ENCODE data around the gene GPR107. TPM values are rescaled to one million over a fixed set of nuclear protein-coding genes. Genes with fewer than 3 reads are reported as not detected.

The GPR107 gene
- total and polyA plus RNA-seq, 2 experiments from 2014 or later = 10.6 to 25.6 TPM

GRCh38 chr9:130138171-130138653, 84.5 kb downstream of the GPR107 start:
- peak overlapping the region; percentile 60 for H3K27ac ChIP-seq
- H3K9me2 ChIP-seq (replicated peaks; ENCODE audit: insufficient read depth) = no peaks in the 10 kb centered on the region
- WGBS (ENCODE audit: low lambda C conversion rate, missing lambda C conversion rate) = 52% methylated on average over 4 of the region's 10 CpGs
- no peaks in the 10 kb centered on the region for H3K36me3 ChIP-seq (replicated peaks; ENCODE audit: insufficient read depth, low read depth)
- no peaks in the 10 kb centered on the region for H3K9me3 ChIP-seq (ENCODE audit: low read depth)
- peak; percentile 78 for DNase-seq (ENCODE audit: low spot score)
- H3K27me3 ChIP-seq = no peaks in the 10 kb centered on the region
- H3K4me3 ChIP-seq = no peak overlapping the region
- no peaks in the 10 kb centered on the region for H3K79me2 ChIP-seq
- H2AFZ ChIP-seq = no peak overlapping the region
- H3K4me1 ChIP-seq (ENCODE audit: insufficient read depth) = peaks cover 12% of the 10 kb centered on the region
- no peaks in the 10 kb centered on the region for H4K20me1 ChIP-seq (ENCODE audit: insufficient read depth, poor library complexity, severe bottlenecking)
- no peak for TF ChIP-seq EZH2phosphoT487 (IDR thresholded peaks at IDR 0.05; ENCODE audit: low read depth, severe bottlenecking, unreplicated experiment)
- TF ChIP-seq EZH2 (IDR thresholded peaks at IDR 0.05; ENCODE audit: borderline replicate concordance) = no peak
- H3K4me2 ChIP-seq = peak overlapping the region; percentile 40

- Histone ChIP-seq H3K36me3 (replicated peaks; ENCODE audit: insufficient read depth, low read depth) (no peaks in the 10 kb centered on the region), H3K9me3 (ENCODE audit: low read depth) (no peaks in the 10 kb centered on the region), H3K27me3 (no peaks in the 10 kb centered on the region), H3K4me2 (peak overlapping the region; percentile 40), H3K79me2 (no peaks in the 10 kb centered on the region), H3K4me3 (no peak overlapping the region), H3K9me2 (replicated peaks; ENCODE audit: insufficient read depth) (no peaks in the 10 kb centered on the region), H3K27ac (peak overlapping the region; percentile 60), H4K20me1 (ENCODE audit: insufficient read depth, poor library complexity, severe bottlenecking) (no peaks in the 10 kb centered on the region), H2AFZ (no peak overlapping the region), H3K4me1 (ENCODE audit: insufficient read depth) (peaks cover 12% of the 10 kb centered on the region)
- 76% methylated on average over 6 of the region's 6 CpGs for WGBS (ENCODE audit: low lambda C conversion rate, missing lambda C conversion rate)
- TF ChIP-seq CTCF (IDR thresholded peaks at IDR 0.05; ENCODE audit: poor library complexity) (no peak), EZH2phosphoT487 (IDR thresholded peaks at IDR 0.05; ENCODE audit: low read depth, severe bottlenecking, unreplicated experiment) (no peak), EZH2 (IDR thresholded peaks at IDR 0.05; ENCODE audit: borderline replicate concordance) (no peak)
- peak; percentile 78 for DNase-seq (ENCODE audit: low spot score)
These were observed 85.1 kb downstream of the GPR107 start for GRCh38 chr9:130138791-130139190.

- Histone ChIP-seq H3K4me2 (no peak overlapping the region), H4K20me1 (ENCODE audit: insufficient read depth, poor library complexity, severe bottlenecking) (no peaks in the 10 kb centered on the region), H3K27me3 (no peaks in the 10 kb centered on the region), H3K4me3 (no peak overlapping the region), H3K9me3 (ENCODE audit: low read depth) (no peaks in the 10 kb centered on the region), H3K36me3 (replicated peaks; ENCODE audit: insufficient read depth, low read depth) (no peaks in the 10 kb centered on the region), H3K4me1 (ENCODE audit: insufficient read depth) (peaks cover 12% of the 10 kb centered on the region), H3K9me2 (replicated peaks; ENCODE audit: insufficient read depth) (no peaks in the 10 kb centered on the region), H3K79me2 (no peaks in the 10 kb centered on the region), H3K27ac (peak overlapping the region; percentile 60), H2AFZ (no peak overlapping the region)
- no peak for DNase-seq (ENCODE audit: low spot score)
- TF ChIP-seq CTCF (IDR thresholded peaks at IDR 0.05; ENCODE audit: poor library complexity) (no peak), EZH2 (IDR thresholded peaks at IDR 0.05; ENCODE audit: borderline replicate concordance) (no peak), EZH2phosphoT487 (IDR thresholded peaks at IDR 0.05; ENCODE audit: low read depth, severe bottlenecking, unreplicated experiment) (no peak)
- 71% methylated on average over 10 of the region's 10 CpGs for WGBS (ENCODE audit: low lambda C conversion rate, missing lambda C conversion rate)
These were observed 85.5 kb downstream of the GPR107 start for GRCh38 chr9:130139251-130139650.

GRCh38 chr9:130140706-130141105, 87.0 kb downstream of the GPR107 start:
- H3K9me2 ChIP-seq (replicated peaks; ENCODE audit: insufficient read depth) = no peaks in the 10 kb centered on the region
- H3K4me2 ChIP-seq = no peak overlapping the region

More at GRCh38 chr9:130140706-130141105, 87.0 kb downstream of the GPR107 start:
- Histone ChIP-seq H3K4me1 (ENCODE audit: insufficient read depth) (peaks cover 12% of the 10 kb centered on the region), H3K36me3 (replicated peaks; ENCODE audit: insufficient read depth, low read depth) (no peaks in the 10 kb centered on the region), H3K27ac (no peak overlapping the region), H4K20me1 (ENCODE audit: insufficient read depth, poor library complexity, severe bottlenecking) (no peaks in the 10 kb centered on the region), H3K9me3 (ENCODE audit: low read depth) (no peaks in the 10 kb centered on the region), H3K4me3 (no peak overlapping the region), H3K79me2 (no peaks in the 10 kb centered on the region), H2AFZ (no peak overlapping the region), H3K27me3 (no peaks in the 10 kb centered on the region)
- no peak for TF ChIP-seq EZH2phosphoT487 (IDR thresholded peaks at IDR 0.05; ENCODE audit: low read depth, severe bottlenecking, unreplicated experiment)
- TF ChIP-seq CTCF (IDR thresholded peaks at IDR 0.05; ENCODE audit: poor library complexity) = no peak
- TF ChIP-seq EZH2 (IDR thresholded peaks at IDR 0.05; ENCODE audit: borderline replicate concordance) = no peak
- DNase-seq (ENCODE audit: low spot score) = no peak
- WGBS (ENCODE audit: low lambda C conversion rate, missing lambda C conversion rate) = 90% methylated on average over 10 of the region's 10 CpGs

Measured in hepatocyte (in vitro differentiated cells).